Neural progenitor cell (in vitro differentiated cells): ENCODE measurements around the gene TOGARAM1.

Experiments used
- EZH2 ChIP-seq: fragments of 200-600 bp; sonication (generic); IDR thresholded peaks from 2 replicates; pipeline ENCODE4 v1.6.1; 2017; ENCODE audit warnings: antibody characterized with exemption, mild to moderate bottlenecking, moderate library complexity
- EZH2phosphoT487 ChIP-seq: fragments of 200-600 bp; sonication (generic); IDR thresholded peaks from 2 replicates; pipeline ENCODE4 v1.6.1; 2017; ENCODE audit warnings: antibody characterized with exemption
- TF ChIP-seq, protein P1 (sequence below): fragments of 200-600 bp; sonication (generic); IDR thresholded peaks from 2 replicates; pipeline ENCODE4 v1.5.1; 2017; ENCODE audit warnings: antibody characterized with exemption, mild to moderate bottlenecking

DNA sequence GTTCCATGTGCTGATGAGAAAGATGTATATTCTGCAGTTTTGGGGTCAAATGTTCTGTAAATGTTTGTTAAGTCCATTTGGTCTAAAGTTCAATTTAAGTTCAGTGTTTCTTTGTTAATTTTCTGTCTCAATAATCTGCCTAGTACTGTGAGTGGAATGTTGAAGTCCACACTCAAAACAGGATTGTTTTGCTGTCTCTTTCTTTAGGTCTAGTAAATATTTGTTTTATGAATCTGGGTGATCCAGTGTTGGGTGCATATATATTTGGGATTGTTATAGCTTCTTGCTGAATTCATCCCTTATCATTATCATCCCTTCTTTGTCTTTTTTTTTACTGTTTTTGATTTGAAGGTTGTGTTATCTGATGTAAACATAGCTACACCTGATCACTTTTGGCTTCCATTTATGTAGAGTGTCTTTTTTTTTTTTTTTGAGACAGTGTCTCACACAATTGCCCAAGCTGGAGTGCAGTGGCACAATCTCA is 95.9 kb downstream of the TOGARAM1 start:
- TF ChIP-seq, protein P1, sequence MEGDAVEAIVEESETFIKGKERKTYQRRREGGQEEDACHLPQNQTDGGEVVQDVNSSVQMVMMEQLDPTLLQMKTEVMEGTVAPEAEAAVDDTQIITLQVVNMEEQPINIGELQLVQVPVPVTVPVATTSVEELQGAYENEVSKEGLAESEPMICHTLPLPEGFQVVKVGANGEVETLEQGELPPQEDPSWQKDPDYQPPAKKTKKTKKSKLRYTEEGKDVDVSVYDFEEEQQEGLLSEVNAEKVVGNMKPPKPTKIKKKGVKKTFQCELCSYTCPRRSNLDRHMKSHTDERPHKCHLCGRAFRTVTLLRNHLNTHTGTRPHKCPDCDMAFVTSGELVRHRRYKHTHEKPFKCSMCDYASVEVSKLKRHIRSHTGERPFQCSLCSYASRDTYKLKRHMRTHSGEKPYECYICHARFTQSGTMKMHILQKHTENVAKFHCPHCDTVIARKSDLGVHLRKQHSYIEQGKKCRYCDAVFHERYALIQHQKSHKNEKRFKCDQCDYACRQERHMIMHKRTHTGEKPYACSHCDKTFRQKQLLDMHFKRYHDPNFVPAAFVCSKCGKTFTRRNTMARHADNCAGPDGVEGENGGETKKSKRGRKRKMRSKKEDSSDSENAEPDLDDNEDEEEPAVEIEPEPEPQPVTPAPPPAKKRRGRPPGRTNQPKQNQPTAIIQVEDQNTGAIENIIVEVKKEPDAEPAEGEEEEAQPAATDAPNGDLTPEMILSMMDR: no peak
- no peak for TF ChIP-seq EZH2
- TF ChIP-seq EZH2phosphoT487: no peak
